Testis (tissue), 2 donors: ENCODE measurements around the gene INPP5A.

Experiments
- CTCF ChIP-seq, 3 experiments: fragments of 450-650 bp in 2 of 3; fragments of 200-600 bp in 1 of 3; sonication (generic) in 1 of 3; IDR thresholded peaks; one replicate each; pipeline ENCODE4 v1.5.1; 2016 to 2019; ENCODE audit warnings: antibody characterized with exemption in 3 of 3, mild to moderate bottlenecking in 2 of 3, moderate library complexity in 1 of 3
- POLR2A ChIP-seq: fragments of 450-650 bp; IDR thresholded peaks from one replicate; pipeline ENCODE4 v1.6.1; 2017; ENCODE audit warnings: antibody characterized with exemption, mild to moderate bottlenecking, moderate library complexity

- TF ChIP-seq CTCF (IDR thresholded peaks at IDR 0.05) (no peak), POLR2A (no peak)
Measured at GRCh38 chr10:132754071-132754470, 216.5 kb downstream of the INPP5A start.
